ENCODE measurements around the gene NDUFAF7.
"Not testable (repeated sequence)": the region's sequence is repeated elsewhere in the genome, so short reads cannot be mapped to it uniquely, and the experiment has no call there.

NDUFAF7 gene

GRCh38 chr2:37215250-37215649 lies 16.2 kb upstream of the NDUFAF7 start:
- no peak for DNase-seq

- no peak for DNase-seq
Measured at GRCh38 chr2:37219046-37219445, 12.4 kb upstream of the NDUFAF7 start.

GRCh38 chr2:37223131-37223530 lies 8.3 kb upstream of the NDUFAF7 start:
- DNase-seq = no peak

- DNase-seq = no peak
Measured at GRCh38 chr2:37224063-37224462, 7.4 kb upstream of the NDUFAF7 start.

- not testable (repeated sequence) for DNase-seq
Measured at GRCh38 chr2:37225129-37225528, 6.3 kb upstream of the NDUFAF7 start.

GRCh38 chr2:37226863-37227262 lies 4.6 kb upstream of the NDUFAF7 start:
- no peak for DNase-seq

GRCh38 chr2:37228788-37229187 lies 2.7 kb upstream of the NDUFAF7 start:
- no peak for DNase-seq

GRCh38 chr2:37230581-37230980 lies 877 bp upstream of the NDUFAF7 start:
- DNase-seq = no peak

GRCh38 chr2:37232131-37232933 lies 874 bp downstream of the NDUFAF7 start:
- DNase-seq = no peak

- DNase-seq = no peak
Measured at GRCh38 chr2:37243435-37243834, 12.0 kb downstream of the NDUFAF7 start.

- DNase-seq = no peak
Measured at GRCh38 chr2:37244017-37244416, 12.6 kb downstream of the NDUFAF7 start.

GRCh38 chr2:37244755-37245154 lies 13.3 kb downstream of the NDUFAF7 start:
- no peak for DNase-seq

- DNase-seq = no peak
Measured at GRCh38 chr2:37246205-37246604, 14.7 kb downstream of the NDUFAF7 start.

GRCh38 chr2:37250869-37251740 lies 19.6 kb downstream of the NDUFAF7 start:
- DNase-seq = no peak

- DNase-seq = peak; percentile 8 to 42
Measured at GRCh38 chr2:37262522-37262921, 31.1 kb downstream of the NDUFAF7 start.

GRCh38 chr2:37263839-37264238 lies 32.4 kb downstream of the NDUFAF7 start:
- no peak for DNase-seq

- DNase-seq = no peak
Measured at GRCh38 chr2:37267685-37268084, 36.2 kb downstream of the NDUFAF7 start.

- no peak for DNase-seq
Measured at GRCh38 chr2:37268111-37268510, 36.7 kb downstream of the NDUFAF7 start.

- no peak for DNase-seq
Measured at GRCh38 chr2:37271376-37272067, 40.1 kb downstream of the NDUFAF7 start.

- peak; percentile 44 to 73 for DNase-seq
Measured at GRCh38 chr2:37274359-37274965, 43.0 kb downstream of the NDUFAF7 start.

- no peak for DNase-seq
Measured at GRCh38 chr2:37276291-37276690, 44.8 kb downstream of the NDUFAF7 start.

GRCh38 chr2:37281916-37282315 lies 50.5 kb downstream of the NDUFAF7 start:
- peak in 1 of 2 experiments; percentile 10 for DNase-seq

- DNase-seq = no peak
Measured at GRCh38 chr2:37282746-37283145, 51.3 kb downstream of the NDUFAF7 start.

Data from AML-193 (cell line).